DND-41 (cell line): Measurements from ENCODE around the gene AVEN.

Experiments
- ATAC-seq: fragments of 200-7000 bp; cut with Tn5 transposase; 3 replicates; pipeline ENCODE4 v1.9.1; 2021; ENCODE audit warnings: low read depth; ENCODE audit not compliant: insufficient read depth
- DNase-seq: peaks from one replicate; pipeline ENCODE4 v3.0.0-alpha.2; 2020
- H2AFZ ChIP-seq: 2 replicates; pipeline ENCODE4 v1.6.0; 2012; ENCODE audit warnings: low read depth, low read length
- H3K27ac ChIP-seq: 2 replicates; pipeline ENCODE4 v1.5.1; 2012; ENCODE audit warnings: low read length, inconsistent platforms
- H3K27me3 ChIP-seq: fragments of 200-600 bp; sonication (generic); 2 replicates; pipeline ENCODE4 v1.6.0; 2012; ENCODE audit warnings: low read length, mild to moderate bottlenecking, inconsistent platforms; ENCODE audit not compliant: insufficient read depth, poor library complexity
- H3K36me3 ChIP-seq: 2 replicates; pipeline ENCODE4 v1.5.1; 2012; ENCODE audit warnings: low read length, inconsistent platforms; ENCODE audit not compliant: insufficient read depth
- H3K4me1 ChIP-seq: 2 replicates; pipeline ENCODE4 v1.5.1; 2012; ENCODE audit warnings: mild to moderate bottlenecking, low read length; ENCODE audit not compliant: insufficient read depth
- H3K4me2 ChIP-seq: 2 replicates; pipeline ENCODE4 v1.6.0; 2012; ENCODE audit warnings: mild to moderate bottlenecking, moderate library complexity, low read length, inconsistent platforms; ENCODE audit not compliant: insufficient read depth
- H3K4me3 ChIP-seq, 2 experiments: fragments of 200-600 bp in 1 of 2; shearing (Covaris generic) in 1 of 2; 2 replicates each; pipeline ENCODE4 v1.5.1; 2012 to 2016; ENCODE audit warnings: inconsistent platforms in 2 of 2, low read length in 2 of 2, mild to moderate bottlenecking in 2 of 2, low read depth in 1 of 2, moderate library complexity in 1 of 2
- H3K79me2 ChIP-seq: 2 replicates; pipeline ENCODE4 v1.6.0; 2012; ENCODE audit warnings: low read length, inconsistent platforms; ENCODE audit not compliant: insufficient read depth
- H3K9ac ChIP-seq: 2 replicates; pipeline ENCODE4 v1.6.0; 2012; ENCODE audit warnings: low read depth, mild to moderate bottlenecking, inconsistent platforms, low read length, moderate library complexity
- H3K9me3 ChIP-seq: 2 replicates; pipeline ENCODE4 v1.5.1; 2012; ENCODE audit warnings: low read length, moderate library complexity, mild to moderate bottlenecking, inconsistent platforms; ENCODE audit not compliant: insufficient read depth, severe bottlenecking
- H4K20me1 ChIP-seq: 2 replicates; pipeline ENCODE4 v1.6.0; 2012; ENCODE audit warnings: low read length; ENCODE audit not compliant: insufficient read depth
- CTCF ChIP-seq: IDR thresholded peaks from 2 replicates; pipeline ENCODE4 v1.5.1; 2012; ENCODE audit warnings: borderline replicate concordance, low read length, moderate library complexity, mild to moderate bottlenecking; ENCODE audit not compliant: poor library complexity, severe bottlenecking; ENCODE audit errors: extremely low read depth
- EZH2 ChIP-seq: IDR thresholded peaks from 3 replicates; pipeline ENCODE4 v1.6.1; 2012; ENCODE audit warnings: borderline replicate concordance, low read depth, mild to moderate bottlenecking, moderate library complexity, low read length, inconsistent platforms; ENCODE audit not compliant: severe bottlenecking

AVEN gene

DNA sequence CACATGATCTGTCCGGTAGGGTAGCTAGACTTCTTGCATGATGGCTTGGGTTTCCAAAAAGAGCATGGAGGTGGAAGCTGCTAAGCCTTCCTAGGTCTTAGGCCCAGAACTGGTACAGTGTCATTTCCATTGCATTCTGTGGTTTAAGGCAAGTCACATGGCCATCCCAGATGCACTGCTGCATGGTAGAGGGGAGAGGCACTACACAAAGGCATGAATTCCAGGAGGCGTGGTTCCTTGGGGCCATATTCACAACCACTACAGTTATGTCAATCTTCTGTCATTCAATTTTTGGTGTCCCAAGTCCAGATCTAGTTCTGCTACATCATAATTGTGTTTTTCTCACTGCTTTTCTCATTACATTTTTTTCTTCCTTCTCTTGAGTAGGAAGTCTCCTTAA, 192.9 kb downstream of the AVEN start:
- no peak for DNase-seq
- Histone ChIP-seq H3K36me3 (no peaks in the 10 kb centered on the region), H2AFZ (no peak overlapping the region), H3K79me2 (no peaks in the 10 kb centered on the region), H3K4me2 (no peak overlapping the region), H3K27me3 (no peaks in the 10 kb centered on the region), H3K27ac (no peak overlapping the region), H3K9ac (no peak overlapping the region), H4K20me1 (no peaks in the 10 kb centered on the region), H3K4me1 (no peaks in the 10 kb centered on the region), H3K9me3 (no peaks in the 10 kb centered on the region), H3K4me3 (no peak overlapping the region)
- no peak for ATAC-seq
- TF ChIP-seq CTCF (no peak), EZH2 (no peak)

DNA sequence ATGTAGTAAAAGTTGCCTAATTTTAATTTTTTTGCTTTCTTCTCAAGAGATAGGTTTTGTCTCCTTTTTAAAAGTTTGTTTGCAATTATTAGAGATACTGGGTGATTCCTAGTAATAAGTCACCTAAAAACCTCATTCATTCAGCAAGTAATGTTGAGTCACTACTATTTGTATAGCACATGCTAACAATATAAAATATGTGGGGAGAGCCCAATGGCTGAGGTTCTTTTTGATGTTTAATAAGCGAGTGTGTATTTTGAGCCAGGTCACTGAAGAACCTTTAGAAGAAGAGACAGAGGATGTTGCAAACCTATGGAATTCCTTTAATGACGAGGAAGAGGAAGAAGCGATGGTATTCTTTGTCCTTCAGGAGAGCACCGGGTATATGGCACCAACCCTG, 194.4 kb downstream of the AVEN start:
- Histone ChIP-seq H3K27me3 (peaks cover 5% of the 10 kb centered on the region), H3K9ac (no peak overlapping the region), H3K4me2 (no peak overlapping the region), H3K27ac (no peak overlapping the region), H3K36me3 (no peaks in the 10 kb centered on the region), H3K9me3 (no peaks in the 10 kb centered on the region), H3K4me3 (no peak overlapping the region), H3K79me2 (no peaks in the 10 kb centered on the region), H3K4me1 (no peaks in the 10 kb centered on the region), H4K20me1 (no peaks in the 10 kb centered on the region), H2AFZ (no peak overlapping the region)
- no peak for TF ChIP-seq EZH2
- no peak for DNase-seq
- no peak for ATAC-seq

- ATAC-seq (no peak), DNase-seq (no peak)
- Histone ChIP-seq H3K4me1 (no peaks in the 10 kb centered on the region), H3K79me2 (no peaks in the 10 kb centered on the region), H2AFZ (no peak overlapping the region), H3K36me3 (no peaks in the 10 kb centered on the region), H3K4me3 (no peak overlapping the region), H3K9ac (no peak overlapping the region), H3K27ac (no peak overlapping the region), H3K4me2 (no peak overlapping the region), H3K9me3 (no peaks in the 10 kb centered on the region), H4K20me1 (no peaks in the 10 kb centered on the region), H3K27me3 (peaks cover 5% of the 10 kb centered on the region)
- TF ChIP-seq EZH2 (no peak), CTCF (no peak)
Measured at GRCh38 chr15:33844186-33844585, 194.8 kb downstream of the AVEN start.

DNA sequence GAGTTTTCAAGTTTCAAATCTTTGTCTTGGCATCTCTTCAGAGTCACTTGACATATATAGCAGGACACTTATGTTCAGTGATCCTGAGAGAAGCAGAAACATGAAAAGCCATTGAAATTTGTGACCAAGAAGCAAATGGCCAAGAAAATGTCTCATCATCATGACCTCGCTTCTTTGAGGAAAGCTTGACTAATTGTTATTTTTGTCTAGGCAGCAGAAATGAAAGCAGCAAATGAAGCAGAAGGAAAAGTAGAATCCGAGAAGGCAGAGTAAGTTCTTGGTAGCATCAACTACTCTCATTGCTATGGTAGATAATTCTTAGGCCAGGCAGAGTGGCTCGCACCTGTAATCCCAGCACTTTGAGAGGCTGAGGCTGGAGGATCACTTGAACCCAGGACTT, 198.4 kb downstream of the AVEN start:
- no peaks in the 10 kb centered on the region for H4K20me1 ChIP-seq
- peaks cover 9% of the 10 kb centered on the region for H3K27me3 ChIP-seq
- no peak overlapping the region for H2AFZ ChIP-seq
- H3K79me2 ChIP-seq = no peaks in the 10 kb centered on the region
- H3K36me3 ChIP-seq = no peaks in the 10 kb centered on the region
- H3K9ac ChIP-seq = no peak overlapping the region
- no peak for ATAC-seq
- DNase-seq = no peak
- H3K4me2 ChIP-seq = no peak overlapping the region
- no peaks in the 10 kb centered on the region for H3K9me3 ChIP-seq
- H3K4me3 ChIP-seq = no peak overlapping the region
- H3K27ac ChIP-seq = no peak overlapping the region
- TF ChIP-seq EZH2 = no peak
- no peak for TF ChIP-seq CTCF
- H3K4me1 ChIP-seq = no peaks in the 10 kb centered on the region
